ENCODE measurements around the gene CSNK1D. TPM values are rescaled to one million over a fixed set of nuclear protein-coding genes. Genes with fewer than 3 reads are reported as not detected.

CSNK1D gene
- total RNA-seq, 1 experiment from 2014 or later, result 19.9 TPM

GRCh38 chr17:82252511-82253178 is 20.9 kb downstream of the CSNK1D start:
- DNase-seq (ENCODE audit: low spot score), result no peak

- no peak for DNase-seq (ENCODE audit: low spot score)
Observed at GRCh38 chr17:82250868-82251500, 22.5 kb downstream of the CSNK1D start.

GRCh38 chr17:82249896-82250581 is 23.5 kb downstream of the CSNK1D start:
- DNase-seq (ENCODE audit: low spot score), result no peak

GRCh38 chr17:82248815-82249674 is 24.5 kb downstream of the CSNK1D start:
- no peak for DNase-seq (ENCODE audit: low spot score)

- DNase-seq (ENCODE audit: low spot score), result no peak
Observed at GRCh38 chr17:82247856-82248671, 25.4 kb downstream of the CSNK1D start.

- DNase-seq (ENCODE audit: low spot score), result no peak
Observed at GRCh38 chr17:82247182-82247823, 26.2 kb downstream of the CSNK1D start.

- peak; percentile 96 for DNase-seq (ENCODE audit: low spot score)
Observed at GRCh38 chr17:82246365-82247181, 26.9 kb downstream of the CSNK1D start.

GRCh38 chr17:82246040-82246364 is 27.5 kb downstream of the CSNK1D start:
- no peak for DNase-seq (ENCODE audit: low spot score)

- no peak for DNase-seq (ENCODE audit: low spot score)
Observed at GRCh38 chr17:82245134-82246039, 28.1 kb downstream of the CSNK1D start.

GRCh38 chr17:82244413-82245133 is 28.9 kb downstream of the CSNK1D start:
- DNase-seq (ENCODE audit: low spot score), result no peak

- no peak for DNase-seq (ENCODE audit: low spot score)
Observed at GRCh38 chr17:82243648-82244412, 29.7 kb downstream of the CSNK1D start.

GRCh38 chr17:82242977-82243647 is 30.4 kb downstream of the CSNK1D start:
- peak; percentile 70 for DNase-seq (ENCODE audit: low spot score)

- DNase-seq (ENCODE audit: low spot score), result no peak
Observed at GRCh38 chr17:82242698-82242976, 30.9 kb downstream of the CSNK1D start.

- DNase-seq (ENCODE audit: low spot score), result no peak
Observed at GRCh38 chr17:82241926-82242697, 31.4 kb downstream of the CSNK1D start.

GRCh38 chr17:82241183-82241925 is 32.1 kb downstream of the CSNK1D start:
- peak; percentile 91 for DNase-seq (ENCODE audit: low spot score)

All from A172 (cell line).